ENCODE results near the gene SPPL3.

GRCh38 chr12:120847814-120848213 lies 56.3 kb downstream of the SPPL3 start:
- TF ChIP-seq CTCF (IDR thresholded peaks at IDR 0.05), result no peak
- no peak for TF ChIP-seq POLR2A (IDR thresholded peaks at IDR 0.05)
